ENCODE measurements around the gene WIZ. TPM values are rescaled to one million over a fixed set of nuclear protein-coding genes. Genes with fewer than 3 reads are reported as not detected.

WIZ gene
- total and polyA plus RNA-seq, 9 of the 15 experiments (the other 6 are each of a cell fraction or from before 2014, with no cell fraction given) = 0.06 to 37.5 (median 4.8) TPM

DNA sequence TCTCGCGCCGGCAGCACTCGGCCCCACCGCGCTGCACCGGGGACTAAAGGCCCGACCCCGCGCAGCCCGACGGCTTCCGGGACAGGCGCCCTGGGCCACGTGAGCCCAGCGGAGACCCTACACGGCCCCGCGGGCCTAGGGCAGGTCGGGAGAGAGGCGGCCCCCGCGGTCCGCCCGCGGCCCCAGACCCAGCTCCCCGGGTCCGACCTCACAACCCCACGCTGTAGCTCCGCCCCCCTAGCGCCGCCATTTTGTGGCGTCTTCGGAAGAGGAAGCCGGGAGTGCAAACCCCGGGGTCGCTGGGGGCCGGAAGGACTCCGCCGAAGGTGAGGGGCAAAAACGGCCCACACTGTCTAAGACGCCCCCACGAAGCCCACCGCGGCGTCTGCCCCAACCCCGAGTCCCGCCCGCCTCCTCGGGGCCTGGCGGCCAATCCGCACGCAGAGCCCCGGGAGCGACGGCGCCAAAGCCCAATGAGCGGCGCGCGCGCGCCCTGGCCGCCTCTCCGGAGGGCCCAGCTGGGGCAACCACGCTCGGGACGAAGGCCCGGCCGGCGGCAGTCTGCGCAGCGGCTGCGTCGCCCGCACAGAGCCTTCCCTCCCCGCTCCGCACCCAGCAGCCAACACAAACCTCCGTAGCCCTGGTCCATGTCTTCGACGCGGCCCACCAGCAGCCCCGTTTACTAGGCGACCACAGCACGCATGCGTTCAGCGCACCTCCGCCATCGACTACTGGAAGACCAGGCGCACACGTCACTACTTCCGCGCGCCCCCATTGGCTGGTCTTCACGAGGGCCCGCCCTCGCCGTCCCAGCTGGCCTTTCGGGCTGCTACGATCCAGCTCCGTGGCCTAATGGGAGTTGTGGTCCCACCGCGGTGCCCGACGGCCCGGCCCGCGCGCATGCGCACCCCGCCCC is 70.4 kb downstream of the WIZ start, which contains the start of gene AKAP8 (continued):
- peak; percentile 97 for TF ChIP-seq NFYB (IDR thresholded peaks at IDR 0.05; ENCODE audit: extremely low read depth, insufficient read length)
- no peak for TF ChIP-seq ARNT (IDR thresholded peaks at IDR 0.05)
- peak; percentile 88; the same call in 1 of the 2 replicates for TF ChIP-seq OTX1 (CRISPR knock-in tag; IDR thresholded peaks at IDR 0.05)
- TF ChIP-seq NRF1 (conservative IDR thresholded peaks at IDR 0.05 in 1 of 2, IDR thresholded peaks at IDR 0.05 in 1 of 2) = peak; percentile 97
- TF ChIP-seq JUN (IDR thresholded peaks at IDR 0.05; ENCODE audit: borderline replicate concordance, low read depth, low read length) = peak; percentile 20; the same call in 1 of the 2 replicates
- no peak for TF ChIP-seq JUN (CRISPR knock-in tag; IDR thresholded peaks at IDR 0.05; ENCODE audit: borderline replicate concordance)
- peak; percentile 70 for TF ChIP-seq TAF1 (IDR thresholded peaks at IDR 0.05; ENCODE audit: control insufficient read depth, extremely low read depth, insufficient read depth, low read length, severe bottlenecking)
- TF ChIP-seq ZNF175 (CRISPR knock-in tag; IDR thresholded peaks at IDR 0.05; ENCODE audit: low read depth) = no peak
- peak; percentile 42 for TF ChIP-seq L3MBTL2 (IDR thresholded peaks at IDR 0.05)
- peak; percentile 41 to 55; a peak in 1 of 4 replicates for TF ChIP-seq SIN3A (IDR thresholded peaks at IDR 0.05; ENCODE audit: borderline replicate concordance in 2 of 2, control insufficient read depth in 1 of 2, low read depth in 2 of 2, low read length in 2 of 2)
- TF ChIP-seq, protein P1, sequence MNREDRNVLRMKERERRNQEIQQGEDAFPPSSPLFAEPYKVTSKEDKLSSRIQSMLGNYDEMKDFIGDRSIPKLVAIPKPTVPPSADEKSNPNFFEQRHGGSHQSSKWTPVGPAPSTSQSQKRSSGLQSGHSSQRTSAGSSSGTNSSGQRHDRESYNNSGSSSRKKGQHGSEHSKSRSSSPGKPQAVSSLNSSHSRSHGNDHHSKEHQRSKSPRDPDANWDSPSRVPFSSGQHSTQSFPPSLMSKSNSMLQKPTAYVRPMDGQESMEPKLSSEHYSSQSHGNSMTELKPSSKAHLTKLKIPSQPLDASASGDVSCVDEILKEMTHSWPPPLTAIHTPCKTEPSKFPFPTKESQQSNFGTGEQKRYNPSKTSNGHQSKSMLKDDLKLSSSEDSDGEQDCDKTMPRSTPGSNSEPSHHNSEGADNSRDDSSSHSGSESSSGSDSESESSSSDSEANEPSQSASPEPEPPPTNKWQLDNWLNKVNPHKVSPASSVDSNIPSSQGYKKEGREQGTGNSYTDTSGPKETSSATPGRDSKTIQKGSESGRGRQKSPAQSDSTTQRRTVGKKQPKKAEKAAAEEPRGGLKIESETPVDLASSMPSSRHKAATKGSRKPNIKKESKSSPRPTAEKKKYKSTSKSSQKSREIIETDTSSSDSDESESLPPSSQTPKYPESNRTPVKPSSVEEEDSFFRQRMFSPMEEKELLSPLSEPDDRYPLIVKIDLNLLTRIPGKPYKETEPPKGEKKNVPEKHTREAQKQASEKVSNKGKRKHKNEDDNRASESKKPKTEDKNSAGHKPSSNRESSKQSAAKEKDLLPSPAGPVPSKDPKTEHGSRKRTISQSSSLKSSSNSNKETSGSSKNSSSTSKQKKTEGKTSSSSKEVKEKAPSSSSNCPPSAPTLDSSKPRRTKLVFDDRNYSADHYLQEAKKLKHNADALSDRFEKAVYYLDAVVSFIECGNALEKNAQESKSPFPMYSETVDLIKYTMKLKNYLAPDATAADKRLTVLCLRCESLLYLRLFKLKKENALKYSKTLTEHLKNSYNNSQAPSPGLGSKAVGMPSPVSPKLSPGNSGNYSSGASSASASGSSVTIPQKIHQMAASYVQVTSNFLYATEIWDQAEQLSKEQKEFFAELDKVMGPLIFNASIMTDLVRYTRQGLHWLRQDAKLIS (CRISPR knock-in tag; IDR thresholded peaks at IDR 0.05) = peak; percentile 87
- TF ChIP-seq, protein P2, sequence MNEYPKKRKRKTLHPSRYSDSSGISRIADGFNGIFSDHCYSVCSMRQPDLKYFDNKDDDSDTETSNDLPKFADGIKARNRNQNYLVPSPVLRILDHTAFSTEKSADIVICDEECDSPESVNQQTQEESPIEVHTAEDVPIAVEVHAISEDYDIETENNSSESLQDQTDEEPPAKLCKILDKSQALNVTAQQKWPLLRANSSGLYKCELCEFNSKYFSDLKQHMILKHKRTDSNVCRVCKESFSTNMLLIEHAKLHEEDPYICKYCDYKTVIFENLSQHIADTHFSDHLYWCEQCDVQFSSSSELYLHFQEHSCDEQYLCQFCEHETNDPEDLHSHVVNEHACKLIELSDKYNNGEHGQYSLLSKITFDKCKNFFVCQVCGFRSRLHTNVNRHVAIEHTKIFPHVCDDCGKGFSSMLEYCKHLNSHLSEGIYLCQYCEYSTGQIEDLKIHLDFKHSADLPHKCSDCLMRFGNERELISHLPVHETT (CRISPR knock-in tag; conservative IDR thresholded peaks at IDR 0.05 in 1 of 2, IDR thresholded peaks at IDR 0.05 in 1 of 2) = no peak
- TF ChIP-seq ZC3H8 (IDR thresholded peaks at IDR 0.05) = no peak
- TF ChIP-seq, protein P3, sequence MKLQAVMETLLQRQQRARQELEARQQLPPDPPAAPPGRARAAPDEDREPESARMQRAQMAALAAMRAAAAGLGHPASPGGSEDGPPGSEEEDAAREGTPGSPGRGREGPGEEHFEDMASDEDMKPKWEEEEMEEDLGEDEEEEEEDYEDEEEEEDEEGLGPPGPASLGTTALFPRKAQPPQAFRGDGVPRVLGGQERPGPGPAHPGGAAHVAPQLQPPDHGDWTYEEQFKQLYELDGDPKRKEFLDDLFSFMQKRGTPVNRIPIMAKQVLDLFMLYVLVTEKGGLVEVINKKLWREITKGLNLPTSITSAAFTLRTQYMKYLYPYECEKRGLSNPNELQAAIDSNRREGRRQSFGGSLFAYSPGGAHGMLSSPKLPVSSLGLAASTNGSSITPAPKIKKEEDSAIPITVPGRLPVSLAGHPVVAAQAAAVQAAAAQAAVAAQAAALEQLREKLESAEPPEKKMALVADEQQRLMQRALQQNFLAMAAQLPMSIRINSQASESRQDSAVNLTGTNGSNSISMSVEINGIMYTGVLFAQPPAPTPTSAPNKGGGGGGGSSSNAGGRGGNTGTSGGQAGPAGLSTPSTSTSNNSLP (IDR thresholded peaks at IDR 0.05; ENCODE audit: borderline replicate concordance, low read depth, low read length) = no peak
- TF ChIP-seq ZNF431 (CRISPR knock-in tag; IDR thresholded peaks at IDR 0.05) = no peak
- TF ChIP-seq, protein P4, sequence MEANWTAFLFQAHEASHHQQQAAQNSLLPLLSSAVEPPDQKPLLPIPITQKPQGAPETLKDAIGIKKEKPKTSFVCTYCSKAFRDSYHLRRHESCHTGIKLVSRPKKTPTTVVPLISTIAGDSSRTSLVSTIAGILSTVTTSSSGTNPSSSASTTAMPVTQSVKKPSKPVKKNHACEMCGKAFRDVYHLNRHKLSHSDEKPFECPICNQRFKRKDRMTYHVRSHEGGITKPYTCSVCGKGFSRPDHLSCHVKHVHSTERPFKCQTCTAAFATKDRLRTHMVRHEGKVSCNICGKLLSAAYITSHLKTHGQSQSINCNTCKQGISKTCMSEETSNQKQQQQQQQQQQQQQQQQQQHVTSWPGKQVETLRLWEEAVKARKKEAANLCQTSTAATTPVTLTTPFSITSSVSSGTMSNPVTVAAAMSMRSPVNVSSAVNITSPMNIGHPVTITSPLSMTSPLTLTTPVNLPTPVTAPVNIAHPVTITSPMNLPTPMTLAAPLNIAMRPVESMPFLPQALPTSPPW (CRISPR knock-in tag; IDR thresholded peaks at IDR 0.05) = no peak

Measured in K562 (cell line).